Liver (tissue), 9 donors: Measurements from ENCODE around the gene ZNF232. TPM values are rescaled to one million over a fixed set of nuclear protein-coding genes. Genes with fewer than 3 reads are reported as not detected.

Experiments used
- DNase-seq: peaks from one replicate; pipeline ENCODE4 v3.0.0-alpha.2; 2017; ENCODE audit warnings: low spot score
- H3K27ac ChIP-seq, 2 donors: one replicate each; pipeline ENCODE4 v1.7.0; 2013; ENCODE audit warnings: inconsistent platforms in 2 of 2, low read length in 2 of 2, control low read depth in 1 of 2, low read depth in 1 of 2, mild to moderate bottlenecking in 1 of 2
- H3K27me3 ChIP-seq, 4 donors: one replicate each; pipeline versions ENCODE4 v1.6.1 to v1.7.0; 2013; ENCODE audit warnings: low read length in 3 of 4, inconsistent platforms in 1 of 4, mild to moderate bottlenecking in 1 of 4, moderate library complexity in 1 of 4; ENCODE audit not compliant: control insufficient read depth in 4 of 4, insufficient read depth in 4 of 4
- H3K36me3 ChIP-seq, 4 donors: one replicate each; pipeline versions ENCODE4 v1.6.1 to v1.7.0; 2013; ENCODE audit warnings: low read length in 3 of 4, mild to moderate bottlenecking in 3 of 4, low read depth in 1 of 4, moderate library complexity in 1 of 4; ENCODE audit not compliant: control insufficient read depth in 4 of 4, insufficient read depth in 3 of 4
- H3K4me1 ChIP-seq, 4 donors: one replicate each; pipeline versions ENCODE4 v1.6.1 to v1.7.0; 2013; ENCODE audit warnings: low read length in 3 of 4, mild to moderate bottlenecking in 3 of 4, moderate library complexity in 1 of 4; ENCODE audit not compliant: control insufficient read depth in 4 of 4, insufficient read depth in 4 of 4
- H3K4me3 ChIP-seq, 3 donors: one replicate each; pipeline versions ENCODE4 v1.6.1 to v1.7.0; 2013; ENCODE audit warnings: low read length in 3 of 3, control low read depth in 1 of 3, low read depth in 1 of 3, mild to moderate bottlenecking in 1 of 3
- H3K9ac ChIP-seq, 2 donors: one replicate each; pipeline ENCODE4 v1.7.0; 2013; ENCODE audit warnings: low read length in 2 of 2, mild to moderate bottlenecking in 2 of 2, moderate library complexity in 2 of 2, control low read depth in 1 of 2, low read depth in 1 of 2
- H3K9me3 ChIP-seq, 4 donors: one replicate each; pipeline versions ENCODE4 v1.6.1 to v1.7.0; 2013; ENCODE audit warnings: low read length in 3 of 4; ENCODE audit not compliant: control insufficient read depth in 4 of 4
- EGR1 ChIP-seq, 2 donors: IDR thresholded peaks; 2 replicates each; pipeline ENCODE4 v1.6.1; 2016 to 2018; ENCODE audit warnings: antibody characterized with exemption in 2 of 2, low read depth in 2 of 2
- FOXA2 ChIP-seq: IDR thresholded peaks from 2 replicates; pipeline ENCODE4 v1.6.1; 2016; ENCODE audit warnings: antibody characterized with exemption
- GABPA ChIP-seq, 2 donors: IDR thresholded peaks in 1 of 2; conservative IDR thresholded peaks in 1 of 2; 2 replicates each; pipeline ENCODE4 v1.6.1; 2016; ENCODE audit warnings: antibody characterized with exemption in 2 of 2, mild to moderate bottlenecking in 1 of 2, moderate library complexity in 1 of 2
- HNF4A ChIP-seq, 2 donors: conservative IDR thresholded peaks; 2 replicates each; pipeline ENCODE4 v1.6.1; 2016; ENCODE audit warnings: antibody characterized with exemption in 2 of 2, mild to moderate bottlenecking in 2 of 2
- HNF4G ChIP-seq: IDR thresholded peaks from 2 replicates; pipeline ENCODE4 v1.6.1; 2016; ENCODE audit warnings: antibody characterized with exemption
- JUND ChIP-seq, 2 donors: IDR thresholded peaks; 2 replicates each; pipeline ENCODE4 v1.6.1; 2016; ENCODE audit warnings: antibody characterized with exemption in 2 of 2
- NR2F2 ChIP-seq: IDR thresholded peaks from 2 replicates; pipeline ENCODE4 v1.6.1; 2016; ENCODE audit warnings: antibody characterized with exemption
- RAD21 ChIP-seq, 2 donors: IDR thresholded peaks; 2 replicates each; pipeline ENCODE4 v1.6.1; 2016; ENCODE audit warnings: antibody characterized with exemption in 2 of 2, mild to moderate bottlenecking in 2 of 2
- RXRA ChIP-seq, 2 donors: IDR thresholded peaks; 2 replicates each; pipeline ENCODE4 v1.6.1; 2017 to 2018; ENCODE audit warnings: antibody characterized with exemption in 2 of 2, mild to moderate bottlenecking in 1 of 2
- SP1 ChIP-seq: IDR thresholded peaks from 2 replicates; pipeline ENCODE4 v1.6.1; 2018; ENCODE audit warnings: antibody characterized with exemption, mild to moderate bottlenecking
- TAF1 ChIP-seq: conservative IDR thresholded peaks from 2 replicates; pipeline ENCODE4 v1.6.1; 2016; ENCODE audit warnings: antibody characterized with exemption, mild to moderate bottlenecking
- WGBS: extraction: QIAGEN DNeasy Blood & Tissue Kit; methylation state at CpG from one replicate; pipeline ENCODE4 v1.1.7; 2013; 5-methylcytosine and 5-hydroxymethylcytosine counted together
- polyA plus RNA-seq, 2 donors: library from polyadenylated mRNA; stranded (reverse) in 1 of 2; unstranded in 1 of 2; fragments of 200-250 nt in 1 of 2; fragments of >200 nt in 1 of 2; fragmentation: Nextera tagmentation in 1 of 2; extraction: Ambion mirVana in 1 of 2; gene quantifications; one replicate each; pipeline versions ENCODE4 v1.2.1 to v1.2.3, GENCODE V29; 2013 to 2015
- total RNA-seq, 2 donors: library from RNA; depleted of rRNA; stranded (reverse); fragments of >200 nt; gene quantifications; one replicate each; pipeline ENCODE4 v1.2.3, GENCODE V29; 2014
- TF ChIP-seq, protein P1 (sequence below): IDR thresholded peaks from 2 replicates; pipeline ENCODE4 v1.6.1; 2016; ENCODE audit warnings: antibody characterized with exemption
- TF ChIP-seq, protein P2 (sequence below): fragments of 150-350 bp; IDR thresholded peaks from 2 replicates; pipeline ENCODE4 v1.5.1; 2017; ENCODE audit warnings: improper control_type of control experiment, low read depth, low read length; ENCODE audit not compliant: missing input control
- TF ChIP-seq, protein P3 (sequence below): IDR thresholded peaks from 2 replicates; pipeline ENCODE4 v1.6.1; 2016; ENCODE audit warnings: antibody characterized with exemption
- TF ChIP-seq, protein P4 (sequence below): IDR thresholded peaks from 2 replicates; pipeline ENCODE4 v1.6.1; 2016; ENCODE audit warnings: antibody characterized with exemption, mild to moderate bottlenecking
- donor health status: healthy.
- donor health status: healthy.
- donor health status: healthy.
- donor health status: healthy.
- donor health status: healthy.

Gene ZNF232
- total and polyA plus RNA-seq, 4 donors, result 2.5 to 4.0 (median 3.0) TPM

DNA sequence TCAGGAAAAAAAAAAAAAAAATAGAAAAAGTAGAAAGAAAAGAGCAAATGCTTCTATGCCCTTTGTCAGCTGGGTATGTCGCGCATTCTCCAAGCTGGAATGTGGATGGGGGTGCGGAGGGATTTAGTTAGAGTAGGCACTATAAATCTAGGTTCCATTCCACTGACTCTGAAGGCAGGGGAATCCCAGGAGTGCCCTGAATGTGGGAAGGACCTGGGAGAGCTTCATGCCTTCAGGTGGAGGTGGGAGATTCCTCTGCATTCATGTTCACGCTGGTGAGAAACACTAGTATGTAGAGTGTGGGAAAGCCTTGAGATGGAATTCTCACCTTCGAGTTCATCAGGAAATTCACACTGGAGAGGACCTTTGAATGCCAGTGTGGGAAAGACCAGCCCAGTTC, 12.4 kb downstream of the ZNF232 start:
- H3K4me3 ChIP-seq, result no peak overlapping the region
- peaks cover 15 to 38% (median 31%) of the 10 kb centered on the region in 4 donors for H3K9me3 ChIP-seq
- H3K36me3 ChIP-seq, result no peaks in the 10 kb centered on the region
- H3K27me3 ChIP-seq, result peaks cover 0 to 5% (median 0%) of the 10 kb centered on the region in 4 donors
- no peak overlapping the region for H3K9ac ChIP-seq
- WGBS, result 90% methylated on average over 5 of the region's 5 CpGs
- H3K4me1 ChIP-seq, result no peaks in the 10 kb centered on the region
- TF ChIP-seq, protein P1, sequence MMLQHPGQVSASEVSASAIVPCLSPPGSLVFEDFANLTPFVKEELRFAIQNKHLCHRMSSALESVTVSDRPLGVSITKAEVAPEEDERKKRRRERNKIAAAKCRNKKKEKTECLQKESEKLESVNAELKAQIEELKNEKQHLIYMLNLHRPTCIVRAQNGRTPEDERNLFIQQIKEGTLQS, result no peak
- TF ChIP-seq EGR1 (IDR thresholded peaks at IDR 0.05; ENCODE audit: low read depth in 2 of 2) (no peak), SP1 (no peak), TAF1 (no peak), JUND (IDR thresholded peaks at IDR 0.05) (no peak), HNF4G (no peak), GABPA (IDR thresholded peaks at IDR 0.05 in 1 of 2, conservative IDR thresholded peaks at IDR 0.05 in 1 of 2) (no peak), RAD21 (IDR thresholded peaks at IDR 0.05) (no peak), NR2F2 (no peak), FOXA2 (no peak), HNF4A (conservative IDR thresholded peaks at IDR 0.05) (no peak)
- TF ChIP-seq, protein P2, sequence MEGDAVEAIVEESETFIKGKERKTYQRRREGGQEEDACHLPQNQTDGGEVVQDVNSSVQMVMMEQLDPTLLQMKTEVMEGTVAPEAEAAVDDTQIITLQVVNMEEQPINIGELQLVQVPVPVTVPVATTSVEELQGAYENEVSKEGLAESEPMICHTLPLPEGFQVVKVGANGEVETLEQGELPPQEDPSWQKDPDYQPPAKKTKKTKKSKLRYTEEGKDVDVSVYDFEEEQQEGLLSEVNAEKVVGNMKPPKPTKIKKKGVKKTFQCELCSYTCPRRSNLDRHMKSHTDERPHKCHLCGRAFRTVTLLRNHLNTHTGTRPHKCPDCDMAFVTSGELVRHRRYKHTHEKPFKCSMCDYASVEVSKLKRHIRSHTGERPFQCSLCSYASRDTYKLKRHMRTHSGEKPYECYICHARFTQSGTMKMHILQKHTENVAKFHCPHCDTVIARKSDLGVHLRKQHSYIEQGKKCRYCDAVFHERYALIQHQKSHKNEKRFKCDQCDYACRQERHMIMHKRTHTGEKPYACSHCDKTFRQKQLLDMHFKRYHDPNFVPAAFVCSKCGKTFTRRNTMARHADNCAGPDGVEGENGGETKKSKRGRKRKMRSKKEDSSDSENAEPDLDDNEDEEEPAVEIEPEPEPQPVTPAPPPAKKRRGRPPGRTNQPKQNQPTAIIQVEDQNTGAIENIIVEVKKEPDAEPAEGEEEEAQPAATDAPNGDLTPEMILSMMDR, result no peak
- TF ChIP-seq, protein P3, sequence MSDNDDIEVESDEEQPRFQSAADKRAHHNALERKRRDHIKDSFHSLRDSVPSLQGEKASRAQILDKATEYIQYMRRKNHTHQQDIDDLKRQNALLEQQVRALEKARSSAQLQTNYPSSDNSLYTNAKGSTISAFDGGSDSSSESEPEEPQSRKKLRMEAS, result no peak
- TF ChIP-seq, protein P4, sequence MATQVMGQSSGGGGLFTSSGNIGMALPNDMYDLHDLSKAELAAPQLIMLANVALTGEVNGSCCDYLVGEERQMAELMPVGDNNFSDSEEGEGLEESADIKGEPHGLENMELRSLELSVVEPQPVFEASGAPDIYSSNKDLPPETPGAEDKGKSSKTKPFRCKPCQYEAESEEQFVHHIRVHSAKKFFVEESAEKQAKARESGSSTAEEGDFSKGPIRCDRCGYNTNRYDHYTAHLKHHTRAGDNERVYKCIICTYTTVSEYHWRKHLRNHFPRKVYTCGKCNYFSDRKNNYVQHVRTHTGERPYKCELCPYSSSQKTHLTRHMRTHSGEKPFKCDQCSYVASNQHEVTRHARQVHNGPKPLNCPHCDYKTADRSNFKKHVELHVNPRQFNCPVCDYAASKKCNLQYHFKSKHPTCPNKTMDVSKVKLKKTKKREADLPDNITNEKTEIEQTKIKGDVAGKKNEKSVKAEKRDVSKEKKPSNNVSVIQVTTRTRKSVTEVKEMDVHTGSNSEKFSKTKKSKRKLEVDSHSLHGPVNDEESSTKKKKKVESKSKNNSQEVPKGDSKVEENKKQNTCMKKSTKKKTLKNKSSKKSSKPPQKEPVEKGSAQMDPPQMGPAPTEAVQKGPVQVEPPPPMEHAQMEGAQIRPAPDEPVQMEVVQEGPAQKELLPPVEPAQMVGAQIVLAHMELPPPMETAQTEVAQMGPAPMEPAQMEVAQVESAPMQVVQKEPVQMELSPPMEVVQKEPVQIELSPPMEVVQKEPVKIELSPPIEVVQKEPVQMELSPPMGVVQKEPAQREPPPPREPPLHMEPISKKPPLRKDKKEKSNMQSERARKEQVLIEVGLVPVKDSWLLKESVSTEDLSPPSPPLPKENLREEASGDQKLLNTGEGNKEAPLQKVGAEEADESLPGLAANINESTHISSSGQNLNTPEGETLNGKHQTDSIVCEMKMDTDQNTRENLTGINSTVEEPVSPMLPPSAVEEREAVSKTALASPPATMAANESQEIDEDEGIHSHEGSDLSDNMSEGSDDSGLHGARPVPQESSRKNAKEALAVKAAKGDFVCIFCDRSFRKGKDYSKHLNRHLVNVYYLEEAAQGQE, result no peak
- H3K27ac ChIP-seq, result no peak overlapping the region
- no peak for DNase-seq

DNA sequence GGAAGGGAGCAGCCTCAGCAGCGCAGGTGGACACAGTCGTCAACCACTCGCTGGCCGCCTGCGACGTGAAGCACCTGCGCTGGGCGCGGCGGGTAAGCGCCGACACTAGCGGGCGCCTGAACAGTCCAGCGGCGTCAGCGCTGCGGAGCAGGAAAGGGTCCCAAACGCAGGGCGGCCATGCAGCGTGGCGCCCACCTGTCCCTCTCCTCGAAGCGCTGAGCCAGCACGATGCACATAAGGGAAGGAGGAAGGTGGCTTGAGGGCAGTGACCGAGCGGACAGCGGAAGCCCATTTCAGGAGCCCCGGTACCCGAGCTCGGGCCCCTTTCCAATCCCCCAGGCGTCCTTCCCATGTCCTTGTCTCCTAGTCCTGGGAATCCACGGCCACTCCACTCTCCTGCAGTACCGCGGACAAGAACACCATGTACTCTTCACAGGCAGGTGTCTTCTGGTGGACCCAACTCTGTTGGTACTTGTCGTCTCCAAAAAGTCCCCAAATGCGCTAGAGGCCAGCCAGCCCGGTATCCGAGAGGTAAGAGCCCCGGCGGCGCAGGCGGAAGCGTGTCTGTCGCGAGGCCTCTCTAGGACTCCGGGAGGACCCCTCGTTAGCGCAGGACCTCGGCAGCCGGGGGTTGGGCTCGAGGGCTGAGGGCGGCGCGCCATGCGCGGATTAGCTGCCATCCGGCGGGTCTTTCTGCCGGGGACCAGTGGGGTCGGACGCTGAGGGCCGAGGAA, 14.4 kb downstream of the ZNF232 start:
- H3K9ac ChIP-seq, result no peak overlapping the region
- no peaks in the 10 kb centered on the region for H3K4me1 ChIP-seq
- 8% methylated on average over 63 of the region's 63 CpGs for WGBS
- peak overlapping the region; percentile 43 to 46 (median 46) for H3K4me3 ChIP-seq
- H3K27ac ChIP-seq, result no peak overlapping the region
- H3K36me3 ChIP-seq, result peaks cover 0 to under 1% (median 0%) of the 10 kb centered on the region in 4 donors
- H3K9me3 ChIP-seq, result peaks cover 34 to 52% (median 43%) of the 10 kb centered on the region in 4 donors
- TF ChIP-seq SP1 (no peak), RAD21 (IDR thresholded peaks at IDR 0.05) (no peak), RXRA (IDR thresholded peaks at IDR 0.05) (peak in 1 of 2 donors; percentile 10)
- H3K27me3 ChIP-seq, result peaks cover 0 to 5% (median 0%) of the 10 kb centered on the region in 4 donors
- no peak for DNase-seq
